ENCODE results near the gene TTC36. TPM values are rescaled to one million over a fixed set of nuclear protein-coding genes. Genes with fewer than 3 reads are reported as not detected.

TTC36 gene
- total RNA-seq, 2 donors from 2014 or later: 0.42 to 0.46 TPM

DNA sequence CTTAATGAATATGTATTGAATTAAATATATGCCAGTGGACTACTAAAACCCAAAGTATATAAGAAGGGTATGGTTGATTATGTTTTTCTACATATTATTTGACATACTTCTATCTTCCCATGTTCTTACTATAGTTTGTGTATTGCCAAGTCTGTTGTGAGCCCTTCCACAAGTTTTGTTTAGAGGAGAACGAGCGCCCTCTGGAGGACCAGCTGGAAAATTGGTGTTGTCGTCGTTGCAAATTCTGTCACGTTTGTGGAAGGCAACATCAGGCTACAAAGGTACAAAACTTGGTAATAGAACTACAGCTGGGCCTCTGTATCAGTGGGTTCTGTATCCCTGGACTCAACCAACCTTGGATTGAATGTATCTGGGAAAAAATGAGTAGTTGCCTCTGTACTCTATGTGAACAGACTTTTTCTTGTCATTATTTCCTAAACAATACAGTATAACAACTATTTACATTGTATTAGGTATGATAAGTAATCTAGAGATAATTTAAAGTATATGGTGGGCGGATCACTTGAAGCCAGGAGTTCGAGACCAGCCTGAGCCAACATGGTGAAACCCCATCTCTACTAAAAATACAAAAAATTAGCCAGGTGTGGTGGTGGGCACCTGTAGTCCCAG, 38.7 kb upstream of the TTC36 start:
- peak overlapping the region; percentile 39 for H3K27ac Mint-ChIP-seq
- DNase-seq: peak; percentile 90

DNA sequence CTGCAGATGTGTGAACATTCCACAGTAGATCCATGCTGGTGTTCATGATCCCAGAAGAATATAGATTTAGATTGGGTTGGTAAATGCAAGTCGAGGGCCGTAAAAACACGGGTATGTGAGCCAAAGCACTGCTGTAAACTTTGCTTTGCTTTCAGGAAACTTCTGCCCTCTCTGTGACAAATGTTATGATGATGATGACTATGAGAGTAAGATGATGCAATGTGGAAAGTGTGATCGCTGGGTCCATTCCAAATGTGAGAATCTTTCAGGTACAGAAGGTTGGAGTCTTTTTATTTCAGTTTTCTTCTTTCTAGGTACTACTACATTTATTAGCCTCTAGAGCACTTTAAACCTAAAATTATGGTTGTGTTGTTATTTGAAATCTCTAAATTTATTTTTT, 36.2 kb upstream of the TTC36 start:
- TF ChIP-seq, protein P1, sequence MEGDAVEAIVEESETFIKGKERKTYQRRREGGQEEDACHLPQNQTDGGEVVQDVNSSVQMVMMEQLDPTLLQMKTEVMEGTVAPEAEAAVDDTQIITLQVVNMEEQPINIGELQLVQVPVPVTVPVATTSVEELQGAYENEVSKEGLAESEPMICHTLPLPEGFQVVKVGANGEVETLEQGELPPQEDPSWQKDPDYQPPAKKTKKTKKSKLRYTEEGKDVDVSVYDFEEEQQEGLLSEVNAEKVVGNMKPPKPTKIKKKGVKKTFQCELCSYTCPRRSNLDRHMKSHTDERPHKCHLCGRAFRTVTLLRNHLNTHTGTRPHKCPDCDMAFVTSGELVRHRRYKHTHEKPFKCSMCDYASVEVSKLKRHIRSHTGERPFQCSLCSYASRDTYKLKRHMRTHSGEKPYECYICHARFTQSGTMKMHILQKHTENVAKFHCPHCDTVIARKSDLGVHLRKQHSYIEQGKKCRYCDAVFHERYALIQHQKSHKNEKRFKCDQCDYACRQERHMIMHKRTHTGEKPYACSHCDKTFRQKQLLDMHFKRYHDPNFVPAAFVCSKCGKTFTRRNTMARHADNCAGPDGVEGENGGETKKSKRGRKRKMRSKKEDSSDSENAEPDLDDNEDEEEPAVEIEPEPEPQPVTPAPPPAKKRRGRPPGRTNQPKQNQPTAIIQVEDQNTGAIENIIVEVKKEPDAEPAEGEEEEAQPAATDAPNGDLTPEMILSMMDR (conservative IDR thresholded peaks at IDR 0.05): no peak
- Mint-ChIP-seq H3K9me3 (no peaks in the 10 kb centered on the region), H3K4me3 (no peak overlapping the region), H3K4me1 (no peaks in the 10 kb centered on the region), H3K27me3 (ENCODE audit: insufficient read depth) (no peaks in the 10 kb centered on the region), H3K36me3 (ENCODE audit: low read depth) (peaks cover 67% of the 10 kb centered on the region), H3K27ac (no peak overlapping the region)
- no peaks in the 10 kb centered on the region for H3K4me1 ChIP-seq (ENCODE audit: control insufficient read depth, insufficient read depth, low read length)
- no peak overlapping the region for H3K9ac ChIP-seq (ENCODE audit: extremely low read depth, low read length, poor library complexity, severe bottlenecking)
- 88 to 94% methylated on average over 3 to 4 of the region's 4 CpGs for WGBS, 2 experiments (ENCODE audit: insufficient coverage in 1 of 2, insufficient read length in 1 of 2)
- H3K27ac ChIP-seq (ENCODE audit: low read depth, low read length): no peak overlapping the region
- DNase-seq: no peak
- H3K36me3 ChIP-seq (ENCODE audit: control insufficient read depth, insufficient read depth, low read length): peaks cover 88% of the 10 kb centered on the region
- no peaks in the 10 kb centered on the region for H3K9me3 ChIP-seq (ENCODE audit: control insufficient read depth, low read length)
- H3K27me3 ChIP-seq (ENCODE audit: control insufficient read depth, insufficient read depth, low read length, poor library complexity, severe bottlenecking): no peaks in the 10 kb centered on the region
- H3K4me3 ChIP-seq (ENCODE audit: low read length): no peak overlapping the region

More for the DNA sequence above, 38.7 kb upstream of the TTC36 start:
- Histone ChIP-seq H3K4me3 (ENCODE audit: low read length) (no peak overlapping the region), H3K9me3 (ENCODE audit: control insufficient read depth, low read length) (no peaks in the 10 kb centered on the region), H3K4me1 (ENCODE audit: control insufficient read depth, insufficient read depth, low read length) (no peaks in the 10 kb centered on the region), H3K27ac (ENCODE audit: low read depth, low read length) (no peak overlapping the region), H3K27me3 (ENCODE audit: control insufficient read depth, insufficient read depth, low read length, poor library complexity, severe bottlenecking) (no peaks in the 10 kb centered on the region), H3K36me3 (ENCODE audit: control insufficient read depth, insufficient read depth, low read length) (peaks cover 88% of the 10 kb centered on the region), H3K9ac (ENCODE audit: extremely low read depth, low read length, poor library complexity, severe bottlenecking) (no peak overlapping the region)
- Mint-ChIP-seq H3K9me3 (no peaks in the 10 kb centered on the region), H3K4me3 (no peak overlapping the region), H3K4me1 (no peaks in the 10 kb centered on the region), H3K36me3 (ENCODE audit: low read depth) (peaks cover 66% of the 10 kb centered on the region), H3K27me3 (ENCODE audit: insufficient read depth) (no peaks in the 10 kb centered on the region)
- 20 to 28% methylated on average over 6 of the region's 7 CpGs for WGBS, 2 experiments (ENCODE audit: insufficient coverage in 1 of 2, insufficient read length in 1 of 2)
- TF ChIP-seq, protein P1 (conservative IDR thresholded peaks at IDR 0.05): peak; percentile 90

DNA sequence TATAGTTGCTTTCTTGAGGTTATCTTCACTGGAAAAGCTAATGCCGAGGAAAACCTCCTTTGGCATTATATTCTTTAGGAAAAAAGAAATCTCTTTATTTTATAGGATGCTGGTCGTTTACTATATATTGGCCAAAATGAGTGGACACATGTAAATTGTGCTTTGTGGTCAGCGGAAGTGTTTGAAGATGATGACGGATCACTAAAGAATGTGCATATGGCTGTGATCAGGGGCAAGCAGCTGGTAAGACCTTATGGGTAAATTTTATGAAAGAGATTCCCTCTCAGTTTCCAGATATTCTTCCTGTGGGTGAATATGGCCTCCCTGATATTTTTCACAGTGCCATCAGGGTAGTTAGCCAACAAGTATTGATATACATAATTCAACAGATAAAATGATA, 29.4 kb upstream of the TTC36 start:
- 94 to 95% methylated on average over 2 to 4 of the region's 4 CpGs for WGBS, 2 experiments (ENCODE audit: insufficient coverage in 1 of 2, insufficient read length in 1 of 2)
- no peak for DNase-seq
- Histone ChIP-seq H3K4me3 (ENCODE audit: low read length) (no peak overlapping the region), H3K9me3 (ENCODE audit: control insufficient read depth, low read length) (no peaks in the 10 kb centered on the region), H3K4me1 (ENCODE audit: control insufficient read depth, insufficient read depth, low read length) (no peaks in the 10 kb centered on the region), H3K9ac (ENCODE audit: extremely low read depth, low read length, poor library complexity, severe bottlenecking) (no peak overlapping the region), H3K36me3 (ENCODE audit: control insufficient read depth, insufficient read depth, low read length) (peaks cover 96% of the 10 kb centered on the region), H3K27ac (ENCODE audit: low read depth, low read length) (no peak overlapping the region), H3K27me3 (ENCODE audit: control insufficient read depth, insufficient read depth, low read length, poor library complexity, severe bottlenecking) (no peaks in the 10 kb centered on the region)
- Mint-ChIP-seq H3K36me3 (ENCODE audit: low read depth) (peaks cover 79% of the 10 kb centered on the region), H3K9me3 (no peaks in the 10 kb centered on the region), H3K27ac (no peak overlapping the region), H3K27me3 (ENCODE audit: insufficient read depth) (no peaks in the 10 kb centered on the region), H3K4me3 (no peak overlapping the region), H3K4me1 (no peaks in the 10 kb centered on the region)
- TF ChIP-seq, protein P1 (conservative IDR thresholded peaks at IDR 0.05): no peak
